Measurements from ENCODE around the gene PHC2. TPM values are rescaled to one million over a fixed set of nuclear protein-coding genes. Genes with fewer than 3 reads are reported as not detected.

The PHC2 gene
- total and polyA plus RNA-seq, 9 of the 15 experiments (the other 6 are each of a cell fraction or from before 2014, with no cell fraction given): 3.1 to 67.6 (median 34.6) TPM

DNA sequence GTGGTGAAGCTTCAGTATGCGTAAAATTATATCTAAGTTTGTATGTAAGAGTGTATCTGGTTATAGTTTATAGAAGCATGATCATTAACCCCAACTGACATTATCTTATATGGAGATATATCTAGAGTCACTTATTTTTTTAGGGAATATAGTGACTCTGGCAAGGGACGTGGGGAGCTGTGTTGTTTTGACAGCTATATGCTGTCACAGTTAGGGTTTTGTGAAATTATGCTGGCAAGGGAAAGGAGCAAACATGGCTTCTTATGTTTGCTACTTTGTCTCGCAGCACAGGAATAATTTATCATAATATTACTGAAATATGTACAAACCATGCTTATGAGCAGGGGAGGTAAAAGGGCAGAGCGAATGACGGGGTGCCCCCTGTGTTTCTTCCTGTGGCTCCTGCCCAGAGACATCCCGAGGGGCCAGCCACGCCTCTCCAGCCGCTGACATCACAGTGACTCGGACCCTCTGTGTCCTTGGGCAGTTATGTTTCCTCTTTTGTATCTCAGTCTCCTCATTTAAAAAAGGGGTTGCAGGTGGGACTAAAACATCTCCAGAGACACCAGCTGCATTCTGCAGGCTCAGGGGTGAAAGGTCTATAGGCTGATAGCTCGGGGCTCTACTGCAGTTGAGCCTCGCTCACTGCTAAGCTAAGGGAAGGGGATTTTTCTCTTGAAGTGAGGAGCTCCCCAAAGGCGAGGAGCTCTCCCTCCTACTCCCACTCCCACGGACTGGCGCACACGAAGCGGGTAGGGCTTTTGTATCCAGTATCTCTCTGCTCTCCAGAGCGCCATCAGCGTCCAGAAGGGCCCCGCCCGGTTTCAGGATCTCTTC lies 124.9 kb downstream of the PHC2 start:
- Histone ChIP-seq H3K4me3 (no peak overlapping the region), H2AFZ (ENCODE audit: low read depth, low read length) (no peak overlapping the region), H3K27me3 (ENCODE audit: control insufficient read depth in 2 of 2, insufficient read depth in 2 of 2, low read length in 2 of 2) (peaks cover 13 to 44% of the 10 kb centered on the region in 2 experiments), H3K4me2 (ENCODE audit: insufficient read depth, low read length) (no peak overlapping the region), H4K20me1 (replicated peaks; ENCODE audit: control insufficient read depth, insufficient read depth, low read length) (no peaks in the 10 kb centered on the region), H3K79me2 (ENCODE audit: control insufficient read depth, insufficient read depth, low read length) (no peaks in the 10 kb centered on the region), H3K36me3 (ENCODE audit: control insufficient read depth, insufficient read depth, low read length) (no peaks in the 10 kb centered on the region), H3K27ac (ENCODE audit: extremely low read depth, low read depth, low read length) (no peak overlapping the region), H3K9me1 (ENCODE audit: control insufficient read depth, insufficient read depth, low read length) (no peaks in the 10 kb centered on the region), H3K9ac (ENCODE audit: insufficient read depth in 1 of 2, low read depth in 2 of 2, low read length in 2 of 2) (no peak overlapping the region), H3K4me1 (replicated peaks in 1 of 2; ENCODE audit: control insufficient read depth in 2 of 2, insufficient read depth in 2 of 2, low read length in 2 of 2) (peaks cover 0 to 11% of the 10 kb centered on the region in 2 experiments; a peak in 1 of 5 replicates), H3K9me3 (replicated peaks; ENCODE audit: control insufficient read depth, insufficient read depth, low read depth, low read length) (no peaks in the 10 kb centered on the region)
- WGBS (ENCODE audit: insufficient coverage, low coverage, missing lambda C conversion rate): 15% methylated on average over 20 of the region's 20 CpGs
- POLR2A ChIA-PET: interaction anchor here (1.1 kb wide), 1 partner anchor 33 kb away, joined by 3 read pairs; no protein-coding TSS in a partner anchor
- in situ Hi-C loops (cut with MboI): no loop called here
- no TSS peak for BruUV-seq (replicated peaks)
- FAIRE-seq: no peak
- TF ChIP-seq HDGF (IDR thresholded peaks at IDR 0.05): no peak
- no peak for TF ChIP-seq PCBP1 (IDR thresholded peaks at IDR 0.05; ENCODE audit: low read depth, low read length, poor library complexity, severe bottlenecking)
- TF ChIP-seq BCOR (IDR thresholded peaks at IDR 0.05): no peak
- ATAC-seq: no peak
- CTCF ChIA-PET (ENCODE audit: low intra/inter-chr PET ratio): no interaction called here
- intact Hi-C loops (cut with micrococcal nuclease): no loop called here
- DNase-seq (ENCODE audit: extremely low read depth in 1 of 4, low spot score in 3 of 4): no peak

- in situ Hi-C loops (cut with MboI): no loop called here
- intact Hi-C loops (cut with micrococcal nuclease): no loop called here
- H4K20me1 ChIP-seq (replicated peaks; ENCODE audit: control insufficient read depth, insufficient read depth, low read length): no peaks in the 10 kb centered on the region
- no peaks in the 10 kb centered on the region for H3K36me3 ChIP-seq (ENCODE audit: control insufficient read depth, insufficient read depth, low read length)
- CTCF ChIA-PET (ENCODE audit: low intra/inter-chr PET ratio): no interaction called here
- FAIRE-seq: no peak
- no peaks in the 10 kb centered on the region for H3K9me1 ChIP-seq (ENCODE audit: control insufficient read depth, insufficient read depth, low read length)
- peaks cover 6 to 38% of the 10 kb centered on the region in 2 experiments; a peak in 4 of 5 replicates for H3K27me3 ChIP-seq (ENCODE audit: control insufficient read depth in 2 of 2, insufficient read depth in 2 of 2, low read length in 2 of 2)
- ATAC-seq: no peak
- no peak overlapping the region for H3K9ac ChIP-seq (ENCODE audit: insufficient read depth in 1 of 2, low read depth in 2 of 2, low read length in 2 of 2)
- no peaks in the 10 kb centered on the region for H3K9me3 ChIP-seq (replicated peaks; ENCODE audit: control insufficient read depth, insufficient read depth, low read depth, low read length)
- POLR2A ChIA-PET: no interaction called here
- no peaks in the 10 kb centered on the region for H3K79me2 ChIP-seq (ENCODE audit: control insufficient read depth, insufficient read depth, low read length)
- no peak overlapping the region for H2AFZ ChIP-seq (ENCODE audit: low read depth, low read length)
- BruUV-seq (replicated peaks): no TSS peak
- DNase-seq (ENCODE audit: extremely low read depth in 1 of 4, low spot score in 3 of 4): no peak
- H3K4me3 ChIP-seq: no peak overlapping the region
- 6% methylated on average over 5 of the region's 5 CpGs for WGBS (ENCODE audit: insufficient coverage, low coverage, missing lambda C conversion rate)
- H3K4me2 ChIP-seq (ENCODE audit: insufficient read depth, low read length): no peak overlapping the region
- H3K4me1 ChIP-seq (replicated peaks in 1 of 2; ENCODE audit: control insufficient read depth in 2 of 2, insufficient read depth in 2 of 2, low read length in 2 of 2): peaks cover 0 to 11% of the 10 kb centered on the region in 2 experiments; a peak in 1 of 5 replicates
- no peak overlapping the region for H3K27ac ChIP-seq (ENCODE audit: extremely low read depth, low read depth, low read length)
- TF ChIP-seq, protein P1, sequence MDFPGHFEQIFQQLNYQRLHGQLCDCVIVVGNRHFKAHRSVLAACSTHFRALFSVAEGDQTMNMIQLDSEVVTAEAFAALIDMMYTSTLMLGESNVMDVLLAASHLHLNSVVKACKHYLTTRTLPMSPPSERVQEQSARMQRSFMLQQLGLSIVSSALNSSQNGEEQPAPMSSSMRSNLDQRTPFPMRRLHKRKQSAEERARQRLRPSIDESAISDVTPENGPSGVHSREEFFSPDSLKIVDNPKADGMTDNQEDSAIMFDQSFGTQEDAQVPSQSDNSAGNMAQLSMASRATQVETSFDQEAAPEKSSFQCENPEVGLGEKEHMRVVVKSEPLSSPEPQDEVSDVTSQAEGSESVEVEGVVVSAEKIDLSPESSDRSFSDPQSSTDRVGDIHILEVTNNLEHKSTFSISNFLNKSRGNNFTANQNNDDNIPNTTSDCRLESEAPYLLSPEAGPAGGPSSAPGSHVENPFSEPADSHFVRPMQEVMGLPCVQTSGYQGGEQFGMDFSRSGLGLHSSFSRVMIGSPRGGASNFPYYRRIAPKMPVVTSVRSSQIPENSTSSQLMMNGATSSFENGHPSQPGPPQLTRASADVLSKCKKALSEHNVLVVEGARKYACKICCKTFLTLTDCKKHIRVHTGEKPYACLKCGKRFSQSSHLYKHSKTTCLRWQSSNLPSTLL (IDR thresholded peaks at IDR 0.05): no peak
- TF ChIP-seq ARNT (IDR thresholded peaks at IDR 0.05) (no peak), CREM (IDR thresholded peaks at IDR 0.05; ENCODE audit: low read depth) (no peak), STAG1 (CRISPR knock-in tag; IDR thresholded peaks at IDR 0.05; ENCODE audit: borderline replicate concordance) (no peak), RBM25 (IDR thresholded peaks at IDR 0.05; ENCODE audit: low read depth, low read length, severe bottlenecking) (no peak), MCM2 (IDR thresholded peaks at IDR 0.05; ENCODE audit: low read depth) (no peak)
Measured at GRCh38 chr1:33305016-33305415, 125.9 kb downstream of the PHC2 start.

All from K562 (cell line).